Activated B cell treated with CpG ODN at 0.5 μM for 24 hours (primary cell): ENCODE data around the gene TRIAP1. TPM values are rescaled to one million over a fixed set of nuclear protein-coding genes. Genes with fewer than 3 reads are reported as not detected.
"Not testable (repeated sequence)": the region's sequence is repeated elsewhere in the genome, so short reads cannot be mapped to it uniquely, and the experiment has no call there.

ENCODE experiments used
- ATAC-seq: fragments of 200-7000 bp; cut with Tn5 transposase; one replicate; pipeline ENCODE4 v1.10.0; 2021; ENCODE audit warnings: low read depth, mild to moderate bottlenecking, moderate library complexity
- CTCF ChIA-PET: fragments of 350-600 bp; sonication (Branson Sonifier 250); formaldehyde crosslinking; loops from one replicate; lab custom pipeline; 2021; ENCODE audit warnings: antibody characterized with exemption; lab: Charles Lee
- POLR2A ChIA-PET: fragments of 350-600 bp; sonication (Branson Sonifier 250); formaldehyde crosslinking; loops from one replicate; lab custom pipeline; 2021; ENCODE audit warnings: antibody characterized with exemption; lab: Charles Lee
- DNase-seq: peaks from one replicate; pipeline ENCODE4 v3.0.0; 2022
- H3K27ac Mint-ChIP-seq: one replicate; pipeline ENCODE4 v1.8.0; 2020; ENCODE audit warnings: mixed read lengths
- H3K27me3 Mint-ChIP-seq: one replicate; pipeline ENCODE4 v1.8.0; 2021; ENCODE audit warnings: mixed read lengths
- H3K36me3 Mint-ChIP-seq: one replicate; pipeline ENCODE4 v1.8.0; 2021; ENCODE audit warnings: low read depth, mixed read lengths
- H3K4me1 Mint-ChIP-seq: one replicate; pipeline ENCODE4 v1.8.0; 2021; ENCODE audit warnings: mixed read lengths
- H3K4me3 Mint-ChIP-seq: one replicate; pipeline ENCODE4 v1.8.0; 2020; ENCODE audit warnings: mild to moderate bottlenecking, mixed read lengths
- H3K9me3 Mint-ChIP-seq: one replicate; pipeline ENCODE4 v1.8.0; 2020; ENCODE audit warnings: mixed read lengths
- CTCF ChIP-seq: fragments of 200-600 bp; IDR thresholded peaks from one replicate; pipeline ENCODE4 v1.8.0; 2022; ENCODE audit warnings: antibody characterized with exemption, mild to moderate bottlenecking
- intact Hi-C: fragments of 100-400 bp; cut with micrococcal nuclease; formaldehyde crosslinking; loops from one replicate; pipeline ENCODE4 v1.15.1; 2024
- total RNA-seq: library from RNA; stranded (reverse); gene quantifications from 2 replicates; pipeline ENCODE4 v1.2.3, GENCODE V29; 2022

The TRIAP1 gene
- total RNA-seq, 1 donor from 2014 or later = 18.2 TPM

DNA sequence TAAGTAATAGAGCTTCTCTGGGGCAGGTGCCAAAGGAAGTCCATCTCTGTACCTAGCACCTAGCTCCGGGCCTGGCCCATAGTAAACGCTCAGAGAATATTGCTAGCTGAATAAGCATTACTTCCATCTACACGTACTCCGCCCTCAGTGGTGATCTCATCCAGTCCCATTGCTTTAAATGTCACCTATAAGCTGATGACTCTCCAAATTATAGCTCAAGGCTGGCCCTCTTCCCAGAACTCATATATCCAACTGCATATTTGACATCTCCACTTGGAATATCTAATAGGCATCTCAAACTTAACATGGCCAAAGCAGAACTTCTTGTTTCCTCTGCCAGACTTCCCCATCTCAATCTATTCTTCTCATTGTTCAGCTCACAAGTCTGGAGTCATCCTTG lies 42.8 kb upstream of the TRIAP1 start:
- no peak for TF ChIP-seq CTCF
- CTCF ChIA-PET = interaction anchor here (0.6 kb wide), 1 partner anchor 60 kb away, joined by 3 read pairs; no protein-coding TSS in a partner anchor
- H3K4me1 Mint-ChIP-seq = no peaks in the 10 kb centered on the region
- H3K27me3 Mint-ChIP-seq = no peaks in the 10 kb centered on the region
- ATAC-seq (no peak), DNase-seq (no peak)
- H3K4me3 Mint-ChIP-seq = no peak overlapping the region
- no peak overlapping the region for H3K27ac Mint-ChIP-seq
- POLR2A ChIA-PET = interaction anchor here (0.9 kb wide), 1 partner anchor 20 kb away, joined by 3 read pairs; the partner anchor contains the start of gene SRSF9
- intact Hi-C loops = no loop called here
- H3K36me3 Mint-ChIP-seq = peaks cover 6% of the 10 kb centered on the region
- no peaks in the 10 kb centered on the region for H3K9me3 Mint-ChIP-seq

DNA sequence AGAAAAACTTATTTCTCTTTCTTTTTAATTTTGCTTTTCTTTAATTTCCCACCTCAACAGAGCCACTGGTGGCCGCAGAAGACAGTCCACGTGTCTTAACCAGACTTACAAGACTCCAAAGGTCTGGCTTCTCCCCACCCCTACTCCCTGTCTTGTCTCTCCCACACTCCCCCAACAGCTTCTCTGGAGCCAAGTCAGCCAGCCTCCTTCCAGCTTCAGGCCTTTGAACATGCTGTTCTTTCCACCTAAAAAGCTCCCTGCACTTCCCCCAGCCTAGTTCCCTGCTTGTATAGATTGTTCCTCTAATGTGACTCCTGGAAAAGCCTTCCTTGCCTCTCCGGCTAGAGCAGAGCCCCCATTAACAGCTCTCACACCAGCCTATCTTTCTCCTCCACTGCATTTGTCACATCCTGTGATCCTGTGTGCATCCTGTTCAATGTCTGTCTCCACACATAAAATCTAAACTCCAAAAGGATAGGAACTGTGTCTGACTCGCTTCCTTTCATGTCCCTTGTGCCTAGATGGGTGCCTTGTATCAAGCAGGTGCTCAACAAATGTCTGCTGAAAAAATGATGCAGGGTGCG lies 42.0 kb upstream of the TRIAP1 start:
- intact Hi-C loops = no loop called here
- Mint-ChIP-seq H3K4me1 (no peaks in the 10 kb centered on the region), H3K4me3 (no peak overlapping the region), H3K9me3 (no peaks in the 10 kb centered on the region), H3K27me3 (no peaks in the 10 kb centered on the region), H3K36me3 (peaks cover 6% of the 10 kb centered on the region), H3K27ac (no peak overlapping the region)
- DNase-seq (no peak), ATAC-seq (no peak)
- CTCF ChIA-PET = interaction anchor here (0.6 kb wide), 1 partner anchor 59 kb away, joined by 3 read pairs; no protein-coding TSS in a partner anchor
- POLR2A ChIA-PET = interaction anchor here (0.9 kb wide), 1 partner anchor 19 kb away, joined by 3 read pairs; the partner anchor contains the start of gene SRSF9
- no peak for TF ChIP-seq CTCF

GRCh38 chr12:120487552-120487951 lies 41.4 kb upstream of the TRIAP1 start:
- intact Hi-C loops, H3K27ac Mint-ChIP-seq, ATAC-seq, H3K9me3 Mint-ChIP-seq, CTCF ChIA-PET, H3K4me1 Mint-ChIP-seq, H3K27me3 Mint-ChIP-seq, DNase-seq, H3K4me3 Mint-ChIP-seq, H3K36me3 Mint-ChIP-seq: not testable (repeated sequence)
- POLR2A ChIA-PET = interaction anchor here (0.6 kb wide), 1 partner anchor 12 kb away, joined by 5 read pairs; no protein-coding TSS in a partner anchor

GRCh38 chr12:120485961-120486881 lies 40.0 kb upstream of the TRIAP1 start:
- H3K27ac Mint-ChIP-seq = no peak overlapping the region
- no peak for DNase-seq
- H3K9me3 Mint-ChIP-seq = no peaks in the 10 kb centered on the region
- no peaks in the 10 kb centered on the region for H3K4me1 Mint-ChIP-seq
- H3K36me3 Mint-ChIP-seq = peaks cover 2% of the 10 kb centered on the region
- intact Hi-C loops = no loop called here
- no peak for TF ChIP-seq CTCF
- no peak for ATAC-seq
- CTCF ChIA-PET = no interaction called here
- H3K4me3 Mint-ChIP-seq = no peak overlapping the region
- no peaks in the 10 kb centered on the region for H3K27me3 Mint-ChIP-seq
- POLR2A ChIA-PET = interaction anchor here (0.6 to 0.8 kb wide), 3 partner anchors 8 to 38 kb away, joined by 3 read pairs; no protein-coding TSS in a partner anchor

DNA sequence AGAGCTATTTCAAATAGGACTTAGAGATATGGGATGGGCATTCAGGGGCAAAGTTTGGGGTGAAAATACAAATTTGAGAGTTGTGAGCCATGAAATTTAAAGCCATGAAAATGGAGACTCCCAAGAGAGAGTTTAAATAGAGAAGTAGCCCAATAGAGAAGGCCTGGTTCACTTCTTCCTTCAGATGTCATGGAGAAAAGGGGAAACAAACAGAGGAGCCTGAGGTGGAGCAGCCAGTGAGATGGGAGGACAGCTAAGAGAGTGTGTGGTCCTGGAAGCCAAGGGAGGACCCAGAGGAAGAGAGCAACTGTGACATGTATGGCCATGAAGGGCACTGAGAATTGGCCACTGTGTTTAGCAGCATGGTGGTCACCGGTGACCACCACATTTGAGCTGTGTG lies 37.4 kb upstream of the TRIAP1 start:
- intact Hi-C loops = no loop called here
- ATAC-seq = no peak
- Mint-ChIP-seq H3K36me3 (no peaks in the 10 kb centered on the region), H3K27ac (no peak overlapping the region), H3K4me1 (no peaks in the 10 kb centered on the region), H3K27me3 (no peaks in the 10 kb centered on the region), H3K9me3 (no peaks in the 10 kb centered on the region), H3K4me3 (no peak overlapping the region)
- ChIA-PET POLR2A (interaction anchor here (1.2 kb wide), 1 partner anchor 14 kb away, joined by 3 read pairs; the partner anchor contains the start of gene SRSF9), CTCF (no interaction called here)
- no peak for DNase-seq
- TF ChIP-seq CTCF = no peak
